HL-60 (cell line): Measurements from ENCODE around the gene LRSAM1.

Experiments used
- DNase-seq, 2 experiments: peaks; one replicate each; pipeline ENCODE4 v3.0.0-alpha.2; 2010 to 2020; ENCODE audit warnings: low read depth in 1 of 2, low spot score in 1 of 2
- H3K27ac ChIP-seq: fragments of 250-450 bp; sonication (Bioruptor Pico); replicated peaks from 2 replicates; pipeline ENCODE4 v1.5.1; 2020; ENCODE audit warnings: mild to moderate bottlenecking, moderate library complexity
- H3K27me3 ChIP-seq: fragments of 250-450 bp; sonication (Bioruptor Pico); 2 replicates; pipeline ENCODE4 v1.5.1; 2021; ENCODE audit warnings: mild to moderate bottlenecking, moderate library complexity; ENCODE audit not compliant: insufficient read depth, poor library complexity, severe bottlenecking
- H3K4me3 ChIP-seq: replicated peaks from 2 replicates; pipeline ENCODE4 v1.5.1; 2011; ENCODE audit warnings: mild to moderate bottlenecking, control low read depth, low read length; ENCODE audit not compliant: insufficient read depth
- GABPA ChIP-seq: IDR thresholded peaks from 2 replicates; pipeline ENCODE4 v1.6.1; 2012; ENCODE audit warnings: low read depth
- POLR2AphosphoS5 ChIP-seq: IDR thresholded peaks from 2 replicates; pipeline ENCODE4 v1.6.1; 2012; ENCODE audit warnings: low read depth
- REST ChIP-seq: IDR thresholded peaks from 2 replicates; pipeline ENCODE4 v1.6.1; 2012; ENCODE audit warnings: low read depth; ENCODE audit not compliant: insufficient replicate concordance
- SPI1 ChIP-seq: IDR thresholded peaks from 2 replicates; pipeline ENCODE4 v1.6.1; 2012; ENCODE audit warnings: low read depth, mild to moderate bottlenecking, borderline replicate concordance
- TF ChIP-seq, protein P1 (sequence below): IDR thresholded peaks from one replicate; pipeline ENCODE4 v1.5.1; 2011; ENCODE audit warnings: low read length, control low read depth, inconsistent platforms; ENCODE audit not compliant: insufficient read depth

The LRSAM1 gene

DNA sequence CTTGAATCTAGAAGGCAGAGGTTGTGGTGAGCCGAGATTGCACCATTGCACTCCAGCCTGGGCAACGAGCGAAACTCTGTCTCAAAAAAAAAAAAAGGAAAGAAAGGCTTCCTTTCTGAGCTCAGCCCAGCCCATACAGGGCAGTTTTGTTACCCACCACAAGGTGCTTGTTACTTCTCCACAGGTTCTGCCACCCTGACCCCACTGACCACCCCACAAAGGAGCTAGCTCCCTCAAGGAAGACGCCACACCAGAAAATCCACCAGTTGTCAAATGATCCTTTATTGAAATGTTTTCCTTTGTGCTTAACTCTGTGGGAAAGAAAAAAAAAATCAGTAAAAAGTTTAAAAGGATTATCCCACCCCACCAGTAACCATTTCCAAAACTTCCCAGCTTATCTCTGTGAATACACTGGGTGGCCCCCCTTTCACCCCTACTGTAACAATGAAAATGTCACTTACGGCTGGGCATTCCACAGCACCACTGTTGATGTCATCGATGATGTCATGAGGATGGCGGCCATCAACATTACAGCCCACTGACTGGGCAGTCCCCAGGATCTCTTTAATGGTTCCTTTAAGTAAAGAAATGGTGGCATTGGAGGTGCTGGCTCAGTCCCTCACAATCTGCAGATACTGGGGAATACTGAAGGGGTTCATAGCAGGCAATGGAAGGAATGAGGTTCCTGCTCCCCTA, 3.7 kb upstream of the LRSAM1 start:
- TF ChIP-seq SPI1 = no peak
- peak; percentile 21 to 50 for DNase-seq
- H3K27ac ChIP-seq = no peak overlapping the region
- no peaks in the 10 kb centered on the region for H3K27me3 ChIP-seq
- no peak overlapping the region for H3K4me3 ChIP-seq

- no peaks in the 10 kb centered on the region for H3K27me3 ChIP-seq
- H3K4me3 ChIP-seq = peak overlapping the region; percentile 83
- DNase-seq = peak; percentile 13 to 41
- peak overlapping the region; percentile 94 for H3K27ac ChIP-seq
- TF ChIP-seq GABPA (no peak), POLR2AphosphoS5 (no peak), SPI1 (no peak), REST (no peak)
- TF ChIP-seq, protein P1, sequence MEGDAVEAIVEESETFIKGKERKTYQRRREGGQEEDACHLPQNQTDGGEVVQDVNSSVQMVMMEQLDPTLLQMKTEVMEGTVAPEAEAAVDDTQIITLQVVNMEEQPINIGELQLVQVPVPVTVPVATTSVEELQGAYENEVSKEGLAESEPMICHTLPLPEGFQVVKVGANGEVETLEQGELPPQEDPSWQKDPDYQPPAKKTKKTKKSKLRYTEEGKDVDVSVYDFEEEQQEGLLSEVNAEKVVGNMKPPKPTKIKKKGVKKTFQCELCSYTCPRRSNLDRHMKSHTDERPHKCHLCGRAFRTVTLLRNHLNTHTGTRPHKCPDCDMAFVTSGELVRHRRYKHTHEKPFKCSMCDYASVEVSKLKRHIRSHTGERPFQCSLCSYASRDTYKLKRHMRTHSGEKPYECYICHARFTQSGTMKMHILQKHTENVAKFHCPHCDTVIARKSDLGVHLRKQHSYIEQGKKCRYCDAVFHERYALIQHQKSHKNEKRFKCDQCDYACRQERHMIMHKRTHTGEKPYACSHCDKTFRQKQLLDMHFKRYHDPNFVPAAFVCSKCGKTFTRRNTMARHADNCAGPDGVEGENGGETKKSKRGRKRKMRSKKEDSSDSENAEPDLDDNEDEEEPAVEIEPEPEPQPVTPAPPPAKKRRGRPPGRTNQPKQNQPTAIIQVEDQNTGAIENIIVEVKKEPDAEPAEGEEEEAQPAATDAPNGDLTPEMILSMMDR = no peak
These were observed 3.1 kb upstream of the LRSAM1 start for GRCh38 chr9:127448112-127448805.

GRCh38 chr9:127449332-127449966, 1.9 kb upstream of the LRSAM1 start:
- H3K27ac ChIP-seq = peak overlapping the region; percentile 94
- DNase-seq = peak in 1 of 2 experiments; percentile 50
- no peak for TF ChIP-seq SPI1
- TF ChIP-seq REST = no peak
- no peak for TF ChIP-seq GABPA
- TF ChIP-seq, protein P1 = no peak
- TF ChIP-seq POLR2AphosphoS5 = no peak; the same call in 1 of the 2 replicates
- no peaks in the 10 kb centered on the region for H3K27me3 ChIP-seq
- H3K4me3 ChIP-seq = peak overlapping the region; percentile 83

GRCh38 chr9:127450243-127450760, 1.0 kb upstream of the LRSAM1 start:
- no peaks in the 10 kb centered on the region for H3K27me3 ChIP-seq
- H3K4me3 ChIP-seq = peak overlapping the region; percentile 83
- H3K27ac ChIP-seq = peak overlapping the region; percentile 94
- peak; percentile 20 to 57 for DNase-seq
- peak; percentile 10 for TF ChIP-seq POLR2AphosphoS5
- TF ChIP-seq, protein P1 = no peak
- TF ChIP-seq SPI1 = no peak
- TF ChIP-seq REST = no peak
